ENCODE data around the gene TAF3. TPM values are rescaled to one million over a fixed set of nuclear protein-coding genes. Genes with fewer than 3 reads are reported as not detected.

The TAF3 gene
- total RNA-seq, 1 donor from 2014 or later: 12.6 TPM

- Mint-ChIP-seq H3K36me3 (ENCODE audit: low read depth) (no peaks in the 10 kb centered on the region), H3K4me3 (no peak overlapping the region), H3K4me1 (peaks cover 8% of the 10 kb centered on the region), H3K27ac (no peak overlapping the region), H3K27me3 (peaks cover 59% of the 10 kb centered on the region), H3K9me3 (peaks cover 10% of the 10 kb centered on the region)
- CTCF ChIA-PET: no interaction called here
- TF ChIP-seq CTCF (IDR thresholded peaks at IDR 0.05): no peak
- DNase-seq: no peak
- intact Hi-C loops (cut with micrococcal nuclease): no loop called here
- no peak for ATAC-seq (ENCODE audit: low read depth)
- POLR2A ChIA-PET: no interaction called here
These were observed 216.8 kb downstream of the TAF3 start for GRCh38 chr10:8035006-8035640.

GRCh38 chr10:8035641-8036470, 217.6 kb downstream of the TAF3 start:
- H3K36me3 Mint-ChIP-seq (ENCODE audit: low read depth): no peaks in the 10 kb centered on the region
- H3K4me3 Mint-ChIP-seq: no peak overlapping the region
- no peak for TF ChIP-seq CTCF (IDR thresholded peaks at IDR 0.05)
- no peak for ATAC-seq (ENCODE audit: low read depth)
- CTCF ChIA-PET: no interaction called here
- H3K9me3 Mint-ChIP-seq: peaks cover 10% of the 10 kb centered on the region
- POLR2A ChIA-PET: no interaction called here
- peaks cover 8% of the 10 kb centered on the region for H3K4me1 Mint-ChIP-seq
- peaks cover 63% of the 10 kb centered on the region for H3K27me3 Mint-ChIP-seq
- intact Hi-C loops (cut with micrococcal nuclease): no loop called here
- DNase-seq: no peak
- no peak overlapping the region for H3K27ac Mint-ChIP-seq

- CTCF ChIA-PET: no interaction called here
These were observed 218.3 kb downstream of the TAF3 start for GRCh38 chr10:8036506-8037198.

GRCh38 chr10:8037199-8037801, 219.0 kb downstream of the TAF3 start:
- Mint-ChIP-seq H3K27ac (no peak overlapping the region), H3K4me1 (peaks cover 18% of the 10 kb centered on the region), H3K27me3 (peaks cover 65% of the 10 kb centered on the region), H3K9me3 (peaks cover 10% of the 10 kb centered on the region), H3K36me3 (ENCODE audit: low read depth) (no peaks in the 10 kb centered on the region), H3K4me3 (no peak overlapping the region)
- ATAC-seq (ENCODE audit: low read depth): no peak
- intact Hi-C loops (cut with micrococcal nuclease): no loop called here
- ChIA-PET POLR2A (no interaction called here), CTCF (no interaction called here)
- DNase-seq: no peak
- no peak for TF ChIP-seq CTCF (IDR thresholded peaks at IDR 0.05)

More at GRCh38 chr10:8036506-8037198, 218.3 kb downstream of the TAF3 start:
- Mint-ChIP-seq H3K4me3 (no peak overlapping the region), H3K27ac (no peak overlapping the region), H3K9me3 (peaks cover 10% of the 10 kb centered on the region), H3K4me1 (peaks cover 11% of the 10 kb centered on the region), H3K36me3 (ENCODE audit: low read depth) (no peaks in the 10 kb centered on the region), H3K27me3 (peaks cover 64% of the 10 kb centered on the region)
- ATAC-seq (ENCODE audit: low read depth): no peak
- TF ChIP-seq CTCF (IDR thresholded peaks at IDR 0.05): no peak
- intact Hi-C loops (cut with micrococcal nuclease): no loop called here
- no peak for DNase-seq
- POLR2A ChIA-PET: no interaction called here

All from activated B cell treated with CpG ODN at 0.5 μM for 24 hours (primary cell).